HEK293 (cell line): ENCODE results near the gene KRT74.

Source experiments
- CTCF ChIA-PET: fragments of 350-600 bp; formaldehyde crosslinking; extraction: SDS; loops from one replicate; lab custom pipeline; 2021; ENCODE audit warnings: antibody characterized with exemption; lab: Yijun Ruan, JAX
- POLR2A ChIA-PET: fragments of 300-600 bp; formaldehyde crosslinking; extraction: SDS; loops from one replicate; lab custom pipeline; 2020; ENCODE audit warnings: antibody characterized with exemption, inconsistent platforms; lab: Yijun Ruan, JAX
- H3K27ac ChIP-seq: fragments of 200-500 bp; sonication (Bioruptor generic); 2 replicates; pipeline ENCODE4 v1.5.1; 2014; ENCODE audit warnings: low read depth, low read length, control low read depth, inconsistent platforms; ENCODE audit errors: extremely low read depth
- H3K36me3 ChIP-seq, 2 experiments: fragments of 200-500 bp in 1 of 2; sonication (Bioruptor generic) in 1 of 2; 1 replicate in 1 of 2; 2 replicates in 1 of 2; pipeline ENCODE4 v1.5.1; 2014 to 2017; ENCODE audit warnings: inconsistent platforms in 2 of 2, low read length in 2 of 2; ENCODE audit not compliant: control insufficient read depth in 2 of 2, insufficient read depth in 1 of 2
- H3K4me1 ChIP-seq: fragments of 200-500 bp; sonication (Bioruptor generic); 2 replicates; pipeline ENCODE4 v1.5.1; 2014; ENCODE audit warnings: mild to moderate bottlenecking, low read length, inconsistent platforms; ENCODE audit not compliant: control insufficient read depth, insufficient read depth
- H3K4me3 ChIP-seq: 2 replicates; pipeline ENCODE4 v1.5.1; 2011; ENCODE audit warnings: low read depth, mild to moderate bottlenecking, control low read depth, low read length, moderate library complexity
- H3K9me3 ChIP-seq: fragments of 200-500 bp; sonication (Bioruptor generic); 2 replicates; pipeline ENCODE4 v1.5.1; 2014; ENCODE audit warnings: low read depth, low read length, inconsistent platforms; ENCODE audit not compliant: control insufficient read depth, insufficient read depth
- GFI1B ChIP-seq: fragments of 450-650 bp; formaldehyde crosslinking; IDR thresholded peaks from 2 replicates; pipeline ENCODE4 v1.5.1; 2016; ENCODE audit warnings: missing biosample characterization, missing genetic modification characterization
- GLI4 ChIP-seq: fragments of 450-650 bp; formaldehyde crosslinking; IDR thresholded peaks from 2 replicates; pipeline ENCODE4 v1.5.1; 2016; ENCODE audit warnings: missing biosample characterization, missing genetic modification characterization
- GLIS1 ChIP-seq: fragments of 450-650 bp; formaldehyde crosslinking; IDR thresholded peaks from 2 replicates; pipeline ENCODE4 v1.5.1; 2016; ENCODE audit warnings: missing biosample characterization, missing genetic modification characterization
- MEIS1 ChIP-seq: sonication (generic); formaldehyde crosslinking; IDR thresholded peaks from 2 replicates; pipeline ENCODE4 v1.8.1; 2022; ENCODE audit warnings: missing genetic modification reagents, mild to moderate bottlenecking, borderline replicate concordance
- ZNF146 ChIP-seq: fragments of 450-650 bp; formaldehyde crosslinking; IDR thresholded peaks from 2 replicates; pipeline ENCODE4 v1.5.1; 2016; ENCODE audit warnings: missing biosample characterization, missing genetic modification characterization
- ZNF211 ChIP-seq: fragments of 450-650 bp; formaldehyde crosslinking; IDR thresholded peaks from 2 replicates; pipeline ENCODE4 v1.5.1; 2016; ENCODE audit warnings: low read depth, missing biosample characterization, missing genetic modification characterization
- ZNF214 ChIP-seq: fragments of 450-650 bp; formaldehyde crosslinking; IDR thresholded peaks from 2 replicates; pipeline ENCODE4 v1.5.1; 2017; ENCODE audit warnings: missing biosample characterization, mild to moderate bottlenecking, missing genetic modification characterization, borderline replicate concordance
- ZNF23 ChIP-seq: fragments of 450-650 bp; formaldehyde crosslinking; IDR thresholded peaks from 2 replicates; pipeline ENCODE4 v1.5.1; 2016; ENCODE audit warnings: missing biosample characterization, missing genetic modification characterization, borderline replicate concordance
- ZNF350 ChIP-seq: fragments of 450-650 bp; formaldehyde crosslinking; IDR thresholded peaks from 2 replicates; pipeline ENCODE4 v1.5.0; 2017; ENCODE audit warnings: missing biosample characterization, mild to moderate bottlenecking, missing genetic modification characterization
- ZNF398 ChIP-seq: fragments of 450-650 bp; formaldehyde crosslinking; IDR thresholded peaks from 2 replicates; pipeline ENCODE4 v1.5.1; 2017; ENCODE audit warnings: missing biosample characterization, missing genetic modification characterization
- ZNF529 ChIP-seq: fragments of 450-650 bp; formaldehyde crosslinking; IDR thresholded peaks from 2 replicates; pipeline ENCODE4 v1.5.1; 2017; ENCODE audit warnings: missing genetic modification characterization, missing biosample characterization; ENCODE audit not compliant: insufficient replicate concordance
- ZNF555 ChIP-seq: fragments of 450-650 bp; formaldehyde crosslinking; conservative IDR thresholded peaks from 2 replicates; pipeline ENCODE4 v1.5.1; 2017; ENCODE audit warnings: missing biosample characterization, mild to moderate bottlenecking, missing genetic modification characterization, inconsistent platforms
- ZNF560 ChIP-seq: fragments of 450-650 bp; formaldehyde crosslinking; IDR thresholded peaks from 2 replicates; pipeline ENCODE4 v1.5.1; 2017; ENCODE audit warnings: missing biosample characterization, missing genetic modification characterization, borderline replicate concordance
- ZNF626 ChIP-seq: fragments of 450-650 bp; sonication (Bioruptor Pico); formaldehyde crosslinking; IDR thresholded peaks from 2 replicates; pipeline ENCODE4 v1.5.1; 2018; ENCODE audit warnings: missing biosample characterization, missing genetic modification characterization, inconsistent platforms
- ZSCAN16 ChIP-seq: fragments of 450-650 bp; formaldehyde crosslinking; IDR thresholded peaks from 2 replicates; pipeline ENCODE4 v1.5.1; 2016; ENCODE audit warnings: missing biosample characterization, missing genetic modification characterization
- TF ChIP-seq, protein P1 (sequence below): fragments of 450-650 bp; formaldehyde crosslinking; IDR thresholded peaks from 2 replicates; pipeline ENCODE4 v1.5.1; 2016; ENCODE audit warnings: missing biosample characterization, missing genetic modification characterization, borderline replicate concordance
- TF ChIP-seq, protein P2 (sequence below): fragments of 450-650 bp; formaldehyde crosslinking; IDR thresholded peaks from 2 replicates; pipeline ENCODE4 v1.5.1; 2017; ENCODE audit warnings: missing biosample characterization, mild to moderate bottlenecking, missing genetic modification characterization, moderate library complexity
- TF ChIP-seq, protein P3 (sequence below): fragments of 450-650 bp; formaldehyde crosslinking; IDR thresholded peaks from 2 replicates; pipeline ENCODE4 v1.5.1; 2016; ENCODE audit warnings: missing biosample characterization, missing genetic modification characterization

KRT74 gene

GRCh38 chr12:52575948-52576347 is 2.3 kb upstream of the KRT74 start:
- no peaks in the 10 kb centered on the region for H3K36me3 ChIP-seq
- CTCF ChIA-PET = interaction anchor here (0.6 to 1.1 kb wide), 4 partner anchors 11 to 405 kb away, joined by 3 to 4 read pairs (median 3); no protein-coding TSS in a partner anchor
- no peak overlapping the region for H3K27ac ChIP-seq
- no peak for TF ChIP-seq ZNF398 (tag by site-specific recombination)
- POLR2A ChIA-PET = no interaction called here
- no peaks in the 10 kb centered on the region for H3K4me1 ChIP-seq
- no peak overlapping the region for H3K4me3 ChIP-seq
- H3K9me3 ChIP-seq = no peaks in the 10 kb centered on the region

DNA sequence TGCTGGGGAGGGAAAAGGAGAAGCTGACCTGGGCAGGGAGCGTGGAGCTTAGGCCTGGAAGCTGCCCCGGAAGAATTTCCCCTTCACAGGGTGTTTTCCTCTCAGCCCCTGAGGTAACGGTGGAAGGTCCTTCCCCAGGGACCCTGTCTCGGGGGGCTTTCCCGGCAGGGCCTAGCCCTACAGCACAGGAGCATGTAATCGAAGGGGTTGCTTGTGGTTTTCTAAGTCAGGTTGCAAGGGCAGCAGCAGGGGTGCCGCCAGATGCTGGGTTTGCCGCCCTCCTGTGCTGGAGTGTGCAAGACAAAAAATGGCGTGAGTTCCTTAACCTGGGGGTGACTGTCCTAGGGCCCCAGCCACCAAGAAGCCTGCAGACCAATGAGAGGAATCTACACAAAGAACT is 1.6 kb upstream of the KRT74 start:
- ChIA-PET POLR2A (no interaction called here), CTCF (interaction anchor here (0.8 to 1.1 kb wide), 4 partner anchors 10 to 406 kb away, joined by 3 to 4 read pairs (median 3); no protein-coding TSS in a partner anchor)
- H3K4me1 ChIP-seq = no peaks in the 10 kb centered on the region
- H3K36me3 ChIP-seq = no peaks in the 10 kb centered on the region
- H3K4me3 ChIP-seq = no peak overlapping the region
- H3K27ac ChIP-seq = no peak overlapping the region
- TF ChIP-seq ZNF350 (tag by site-specific recombination) (no peak), ZNF626 (no peak), ZNF529 (tag by site-specific recombination) (no peak), ZNF560 (tag by site-specific recombination) (no peak), ZNF23 (tag by site-specific recombination) (no peak), MEIS1 (CRISPR knock-in tag) (no peak), ZNF146 (tag by site-specific recombination) (no peak), ZNF555 (tag by site-specific recombination) (no peak), GLIS1 (tag by site-specific recombination) (no peak)
- TF ChIP-seq, protein P1, sequence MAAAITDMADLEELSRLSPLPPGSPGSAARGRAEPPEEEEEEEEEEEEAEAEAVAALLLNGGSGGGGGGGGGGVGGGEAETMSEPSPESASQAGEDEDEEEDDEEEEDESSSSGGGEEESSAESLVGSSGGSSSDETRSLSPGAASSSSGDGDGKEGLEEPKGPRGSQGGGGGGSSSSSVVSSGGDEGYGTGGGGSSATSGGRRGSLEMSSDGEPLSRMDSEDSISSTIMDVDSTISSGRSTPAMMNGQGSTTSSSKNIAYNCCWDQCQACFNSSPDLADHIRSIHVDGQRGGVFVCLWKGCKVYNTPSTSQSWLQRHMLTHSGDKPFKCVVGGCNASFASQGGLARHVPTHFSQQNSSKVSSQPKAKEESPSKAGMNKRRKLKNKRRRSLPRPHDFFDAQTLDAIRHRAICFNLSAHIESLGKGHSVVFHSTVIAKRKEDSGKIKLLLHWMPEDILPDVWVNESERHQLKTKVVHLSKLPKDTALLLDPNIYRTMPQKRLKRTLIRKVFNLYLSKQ (tag by site-specific recombination) = no peak
- H3K9me3 ChIP-seq = no peaks in the 10 kb centered on the region

DNA sequence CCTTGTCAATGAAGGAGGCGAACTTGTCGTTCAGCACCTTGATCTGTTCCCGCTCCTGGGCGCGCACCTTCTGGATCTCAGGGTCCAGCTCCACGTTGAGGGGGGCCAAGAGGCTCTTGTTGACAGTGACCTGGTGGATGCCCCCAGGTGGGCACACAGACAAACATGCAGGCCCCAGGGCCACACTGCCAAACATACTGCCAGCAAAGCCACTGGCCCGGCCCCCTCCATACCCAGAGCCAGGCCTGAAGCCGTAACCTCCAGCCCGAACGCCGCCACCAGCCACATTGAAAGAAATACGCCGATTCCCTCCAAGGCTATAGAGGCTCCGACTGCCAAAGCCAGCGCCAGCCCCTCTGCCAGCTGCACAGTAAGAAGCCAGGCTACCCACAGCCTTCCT is 337 bp downstream of the KRT74 start:
- Histone ChIP-seq H3K9me3 (no peaks in the 10 kb centered on the region), H3K4me1 (no peaks in the 10 kb centered on the region), H3K27ac (no peak overlapping the region), H3K36me3 (no peaks in the 10 kb centered on the region), H3K4me3 (no peak overlapping the region)
- ChIA-PET CTCF (interaction anchor here (1.0 kb wide), 1 partner anchor 177 kb away, joined by 3 read pairs; no protein-coding TSS in a partner anchor), POLR2A (no interaction called here)
- no peak for TF ChIP-seq GLI4
- TF ChIP-seq, protein P2, sequence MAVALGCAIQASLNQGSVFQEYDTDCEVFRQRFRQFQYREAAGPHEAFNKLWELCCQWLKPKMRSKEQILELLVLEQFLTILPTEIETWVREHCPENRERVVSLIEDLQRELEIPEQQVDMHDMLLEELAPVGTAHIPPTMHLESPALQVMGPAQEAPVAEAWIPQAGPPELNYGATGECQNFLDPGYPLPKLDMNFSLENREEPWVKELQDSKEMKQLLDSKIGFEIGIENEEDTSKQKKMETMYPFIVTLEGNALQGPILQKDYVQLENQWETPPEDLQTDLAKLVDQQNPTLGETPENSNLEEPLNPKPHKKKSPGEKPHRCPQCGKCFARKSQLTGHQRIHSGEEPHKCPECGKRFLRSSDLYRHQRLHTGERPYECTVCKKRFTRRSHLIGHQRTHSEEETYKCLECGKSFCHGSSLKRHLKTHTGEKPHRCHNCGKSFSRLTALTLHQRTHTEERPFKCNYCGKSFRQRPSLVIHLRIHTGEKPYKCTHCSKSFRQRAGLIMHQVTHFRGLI (tag by site-specific recombination) = no peak
- TF ChIP-seq MEIS1 (CRISPR knock-in tag) = no peak
- TF ChIP-seq ZNF211 (tag by site-specific recombination) = no peak
- no peak for TF ChIP-seq ZNF560 (tag by site-specific recombination)
- no peak for TF ChIP-seq GFI1B
- TF ChIP-seq ZNF214 (tag by site-specific recombination) = no peak
- TF ChIP-seq, protein P3, sequence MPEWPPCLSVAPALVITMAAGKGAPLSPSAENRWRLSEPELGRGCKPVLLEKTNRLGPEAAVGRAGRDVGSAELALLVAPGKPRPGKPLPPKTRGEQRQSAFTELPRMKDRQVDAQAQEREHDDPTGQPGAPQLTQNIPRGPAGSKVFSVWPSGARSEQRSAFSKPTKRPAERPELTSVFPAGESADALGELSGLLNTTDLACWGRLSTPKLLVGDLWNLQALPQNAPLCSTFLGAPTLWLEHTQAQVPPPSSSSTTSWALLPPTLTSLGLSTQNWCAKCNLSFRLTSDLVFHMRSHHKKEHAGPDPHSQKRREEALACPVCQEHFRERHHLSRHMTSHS (tag by site-specific recombination) = no peak
- no peak for TF ChIP-seq ZSCAN16 (tag by site-specific recombination)
